ENCODE measurements around the gene MRPL12.

MRPL12 gene

DNA sequence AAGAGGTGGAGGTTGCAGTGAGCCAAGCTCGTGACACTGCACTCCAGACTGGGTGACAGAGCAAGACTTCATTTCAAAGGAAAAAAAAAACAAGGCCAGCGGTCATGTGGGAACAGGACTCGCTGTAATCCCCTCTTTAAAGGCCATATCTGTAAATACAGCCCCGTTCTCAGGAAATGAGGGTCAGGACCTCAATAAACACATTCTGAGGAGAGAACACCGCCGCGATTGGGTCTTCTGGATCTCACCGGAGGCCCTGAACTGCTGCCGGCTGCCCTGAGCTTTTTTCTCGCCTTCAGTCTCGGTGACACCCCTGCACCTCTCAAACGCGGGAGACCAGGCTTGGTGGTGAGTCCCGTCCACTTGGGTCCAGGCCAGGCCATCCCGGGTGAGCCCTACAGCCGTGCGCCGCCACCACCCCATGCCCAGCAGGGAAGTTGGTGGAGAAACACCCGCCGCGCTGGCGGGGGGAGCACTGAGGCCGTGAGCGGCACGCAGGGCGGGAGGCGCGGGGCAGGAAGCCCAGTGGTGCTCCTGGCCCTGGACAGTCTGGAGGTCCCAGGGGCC is 37.3 kb downstream of the MRPL12 start:
- DNase-seq (ENCODE audit: low read depth in 3 of 3): no peak

DNA sequence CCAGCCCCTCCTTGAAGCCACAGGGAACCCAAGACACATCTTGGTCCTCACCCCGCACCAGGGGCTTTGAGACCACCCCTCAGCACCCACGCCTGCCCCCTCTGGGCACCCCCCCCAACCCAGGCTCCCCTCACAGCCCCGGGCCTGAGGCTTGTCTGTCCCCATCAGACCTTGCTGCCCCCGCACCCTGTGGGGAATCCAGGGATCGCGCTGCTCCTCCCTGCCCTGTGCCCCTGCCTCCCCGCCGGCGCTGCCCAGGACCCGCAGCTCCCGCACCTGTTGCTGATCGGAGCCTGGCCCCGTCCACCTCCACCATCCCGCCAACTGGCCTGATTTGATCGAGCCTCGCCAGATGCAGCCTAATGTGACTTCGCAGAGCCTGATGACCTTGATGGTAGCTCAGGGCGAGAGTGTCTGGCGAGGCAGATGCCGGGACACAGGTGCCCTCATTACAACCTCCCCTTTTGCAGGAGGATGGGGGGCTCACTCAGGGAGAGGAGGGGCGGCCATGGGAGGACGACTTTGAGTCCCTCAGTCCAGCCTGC is 38.0 kb downstream of the MRPL12 start:
- DNase-seq (ENCODE audit: low read depth in 3 of 3): no peak

DNA sequence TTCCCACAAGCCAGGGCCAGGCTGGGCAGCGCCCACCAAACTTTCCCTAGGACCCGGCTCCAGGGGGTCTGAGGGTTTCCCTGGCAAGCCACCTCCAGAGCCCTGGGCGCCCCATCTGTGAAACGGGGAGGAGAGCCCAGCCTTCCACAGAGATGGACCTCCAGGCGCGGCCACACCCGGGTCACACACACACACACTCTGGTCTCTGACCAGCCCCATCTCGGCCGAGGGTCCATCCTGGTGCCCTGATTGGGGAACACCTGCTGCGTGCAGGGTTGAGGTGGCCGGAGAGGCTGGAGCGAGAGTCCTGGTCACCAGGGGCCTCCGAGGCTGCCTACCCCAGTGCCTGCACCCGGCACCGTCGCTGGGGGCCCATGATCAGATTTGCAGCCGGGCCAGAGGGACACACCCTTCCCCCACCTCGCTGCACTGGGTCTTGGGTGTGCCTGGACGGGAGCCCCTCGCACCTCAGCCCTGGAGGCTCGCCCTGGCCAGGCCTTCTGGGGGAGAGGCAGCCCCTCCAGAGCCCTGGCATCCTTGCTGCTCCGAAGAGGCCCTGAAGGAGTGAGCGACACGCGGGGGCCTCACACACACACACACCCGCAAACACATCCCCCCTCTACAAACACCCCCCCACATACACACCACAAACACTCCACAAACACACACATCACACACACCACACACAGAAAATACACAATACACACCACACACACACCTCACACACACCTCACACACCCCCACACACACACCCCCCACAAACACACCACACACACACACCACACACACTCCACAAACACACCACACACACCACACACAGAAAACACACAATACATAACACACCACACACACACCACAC is 38.7 kb downstream of the MRPL12 start:
- no peak for DNase-seq (ENCODE audit: low read depth in 3 of 3)
